ENCODE measurements around the gene CHST8.

The CHST8 gene

DNA sequence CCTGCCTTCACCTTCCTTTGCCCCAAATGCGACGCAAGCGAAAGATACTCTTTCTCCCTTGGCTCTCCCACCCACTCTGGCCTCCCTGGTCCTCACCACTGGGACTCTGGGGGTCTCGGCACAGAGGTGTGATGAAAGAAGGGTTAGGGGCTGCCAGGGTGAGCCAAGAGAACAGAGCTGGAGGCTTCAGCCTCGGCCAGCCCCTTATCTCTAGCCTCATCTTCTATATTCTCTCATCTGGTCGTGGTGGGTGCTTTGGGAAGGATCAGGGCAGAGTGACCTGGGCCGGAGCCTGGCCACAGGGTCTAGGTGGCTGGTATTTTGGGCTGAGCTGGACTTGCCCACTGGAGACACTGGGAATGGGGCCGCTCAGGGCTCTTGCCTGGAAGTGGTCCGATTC is 103.8 kb downstream of the CHST8 start:
- no peaks in the 10 kb centered on the region for H3K4me1 Mint-ChIP-seq
- no peaks in the 10 kb centered on the region for H3K9me3 Mint-ChIP-seq
- ATAC-seq (no peak), DNase-seq (no peak)
- H3K27me3 Mint-ChIP-seq: peaks cover 4% of the 10 kb centered on the region
- no peak overlapping the region for H3K4me3 Mint-ChIP-seq
- no peak overlapping the region for H3K27ac Mint-ChIP-seq
- no peaks in the 10 kb centered on the region for H3K36me3 Mint-ChIP-seq (ENCODE audit: low read depth)

DNA sequence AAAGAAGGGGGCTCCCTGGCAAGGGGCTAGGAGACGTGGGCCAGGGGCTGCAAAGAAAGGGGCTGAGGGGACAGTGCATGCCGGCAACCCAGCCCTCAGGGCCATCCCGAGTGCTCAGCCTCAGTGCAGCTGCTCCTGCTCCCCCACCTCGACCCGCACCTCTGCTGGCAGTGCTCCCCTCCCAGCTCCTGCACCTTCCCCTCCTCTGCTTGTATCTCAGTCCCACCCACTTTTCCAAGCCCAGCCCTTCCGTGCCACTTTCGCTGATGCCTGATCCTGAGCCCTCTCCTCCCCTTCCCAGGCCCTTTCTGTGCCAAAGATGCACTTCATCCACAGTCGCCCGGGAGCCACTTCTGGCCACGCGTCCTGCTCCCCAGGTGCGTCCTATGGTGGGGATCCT is 105.0 kb downstream of the CHST8 start:
- peaks cover 2% of the 10 kb centered on the region for H3K27me3 Mint-ChIP-seq
- no peaks in the 10 kb centered on the region for H3K9me3 Mint-ChIP-seq
- H3K27ac Mint-ChIP-seq: no peak overlapping the region
- no peaks in the 10 kb centered on the region for H3K36me3 Mint-ChIP-seq (ENCODE audit: low read depth)
- DNase-seq (no peak), ATAC-seq (no peak)
- no peaks in the 10 kb centered on the region for H3K4me1 Mint-ChIP-seq
- no peak overlapping the region for H3K4me3 Mint-ChIP-seq

DNA sequence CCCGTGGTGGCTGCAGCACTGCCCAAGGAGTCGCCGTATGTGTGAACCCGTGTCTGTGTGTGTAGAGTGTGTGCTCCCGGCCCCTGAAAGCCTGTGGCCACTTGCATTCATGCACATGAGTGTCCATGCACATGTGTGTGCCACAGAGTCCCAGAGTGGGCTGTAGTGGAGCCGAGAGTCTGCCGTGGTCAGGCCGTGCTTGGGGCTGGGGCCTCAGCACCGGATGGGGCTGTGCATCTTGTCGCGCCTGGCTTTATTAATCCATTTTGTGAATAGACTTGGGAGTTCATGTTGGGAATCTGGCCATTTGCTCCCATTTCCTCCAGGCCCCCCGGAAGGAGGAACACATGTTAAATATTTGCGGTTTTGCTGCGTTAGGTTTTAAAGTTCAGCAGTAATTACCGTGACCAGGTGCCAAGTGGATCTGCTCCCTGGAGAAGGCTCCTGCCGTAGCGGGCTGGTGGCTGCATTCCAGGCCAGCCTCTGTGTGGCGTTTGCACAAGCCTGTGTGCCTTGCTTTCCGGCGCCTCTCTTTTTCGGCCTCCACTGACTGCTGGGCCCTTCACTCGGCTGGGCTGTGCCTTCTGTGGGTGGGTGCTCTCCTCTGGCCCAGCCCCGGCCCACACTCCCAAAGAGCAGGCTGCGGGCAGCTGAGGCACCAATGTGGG is 105.7 kb downstream of the CHST8 start:
- H3K4me3 Mint-ChIP-seq: no peak overlapping the region
- H3K27ac Mint-ChIP-seq: no peak overlapping the region
- H3K4me1 Mint-ChIP-seq: no peaks in the 10 kb centered on the region
- DNase-seq (no peak), ATAC-seq (no peak)
- no peaks in the 10 kb centered on the region for H3K36me3 Mint-ChIP-seq (ENCODE audit: low read depth)
- H3K27me3 Mint-ChIP-seq: no peaks in the 10 kb centered on the region
- H3K9me3 Mint-ChIP-seq: no peaks in the 10 kb centered on the region

DNA sequence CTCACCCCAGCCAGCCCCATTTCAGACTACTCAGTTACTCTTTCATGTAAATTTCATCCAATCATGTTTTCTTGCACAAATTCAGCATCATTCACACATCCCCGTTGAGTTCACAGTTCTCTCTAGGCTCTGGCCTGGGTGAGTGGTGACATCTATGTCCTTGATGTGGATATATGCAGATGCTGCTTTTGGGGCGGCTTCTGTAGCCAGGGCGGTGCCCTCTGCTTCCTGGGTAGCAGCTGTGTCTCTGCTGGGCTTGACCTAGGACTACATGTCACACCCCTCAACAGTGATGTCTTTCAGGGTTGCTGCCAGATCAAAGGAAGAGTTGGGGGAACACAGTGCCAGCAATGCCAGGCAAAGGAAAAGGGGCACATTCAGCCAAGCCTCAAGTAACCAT is 106.4 kb downstream of the CHST8 start:
- no peaks in the 10 kb centered on the region for H3K36me3 Mint-ChIP-seq (ENCODE audit: low read depth)
- no peaks in the 10 kb centered on the region for H3K27me3 Mint-ChIP-seq
- H3K27ac Mint-ChIP-seq: no peak overlapping the region
- H3K4me1 Mint-ChIP-seq: no peaks in the 10 kb centered on the region
- H3K4me3 Mint-ChIP-seq: no peak overlapping the region
- peaks cover 4% of the 10 kb centered on the region for H3K9me3 Mint-ChIP-seq
- no peak for DNase-seq
- no peak for ATAC-seq

DNA sequence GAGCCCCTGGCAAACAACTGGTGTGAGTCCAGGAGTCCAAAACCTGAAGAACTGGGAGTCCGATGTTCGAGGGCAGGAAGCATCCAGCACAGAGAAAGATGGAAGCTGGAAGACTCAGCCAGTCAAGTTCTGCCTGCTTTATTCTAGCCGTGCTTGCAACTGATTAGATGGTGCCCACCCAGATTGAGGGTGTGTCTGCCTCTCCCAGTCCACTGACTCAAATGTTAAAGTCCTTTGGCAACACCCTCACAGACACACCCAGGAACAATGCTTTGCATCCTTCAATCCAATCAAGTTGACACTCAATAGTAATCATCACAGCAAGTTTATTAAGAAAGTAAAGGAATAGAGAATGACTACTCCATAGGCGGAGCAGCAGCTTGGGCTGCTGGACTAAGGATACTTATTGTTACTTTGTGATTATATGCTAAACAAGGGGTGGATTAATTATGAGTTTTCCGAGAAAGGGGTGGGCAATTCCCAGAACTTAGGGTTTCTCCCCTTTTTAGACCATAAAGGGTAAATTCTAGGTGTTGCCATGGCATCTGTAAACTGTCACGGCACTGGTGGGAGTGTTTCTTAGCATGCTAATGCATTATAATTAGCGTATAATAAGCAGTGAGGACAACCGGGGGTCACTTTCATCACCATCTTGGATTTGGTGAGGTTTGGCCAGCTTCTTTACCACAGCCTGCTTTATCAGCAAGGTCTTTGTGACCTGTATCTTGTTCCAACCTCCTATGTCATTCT is 109.3 kb downstream of the CHST8 start:
- H3K36me3 Mint-ChIP-seq (ENCODE audit: low read depth): no peaks in the 10 kb centered on the region
- H3K27ac Mint-ChIP-seq: no peak overlapping the region
- H3K27me3 Mint-ChIP-seq: peaks cover 2% of the 10 kb centered on the region
- DNase-seq: no peak
- no peak for ATAC-seq
- H3K9me3 Mint-ChIP-seq: peaks cover 4% of the 10 kb centered on the region
- no peaks in the 10 kb centered on the region for H3K4me1 Mint-ChIP-seq
- H3K4me3 Mint-ChIP-seq: no peak overlapping the region

DNA sequence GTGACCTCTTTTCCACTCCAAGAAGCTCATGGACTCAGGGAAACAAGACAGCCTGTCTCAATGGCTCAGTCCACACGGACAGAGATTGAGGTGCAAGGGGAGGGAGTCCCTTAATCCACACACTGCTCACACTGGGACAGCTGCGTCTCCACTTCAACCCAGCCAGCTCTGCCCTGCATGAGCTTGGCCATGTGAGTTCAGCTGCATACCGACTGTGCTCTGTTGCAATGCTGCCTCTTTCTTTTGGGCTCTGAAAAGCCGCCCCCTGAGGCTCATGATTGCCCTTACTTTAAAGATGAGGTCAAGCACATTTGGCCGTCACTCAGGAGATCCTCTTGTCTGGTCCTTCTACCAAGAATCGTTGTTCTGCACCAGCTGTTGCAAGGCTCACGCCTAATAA is 110.1 kb downstream of the CHST8 start:
- peaks cover 2% of the 10 kb centered on the region for H3K27me3 Mint-ChIP-seq
- no peak overlapping the region for H3K4me3 Mint-ChIP-seq
- DNase-seq (no peak), ATAC-seq (no peak)
- no peaks in the 10 kb centered on the region for H3K36me3 Mint-ChIP-seq (ENCODE audit: low read depth)
- no peak overlapping the region for H3K27ac Mint-ChIP-seq
- H3K9me3 Mint-ChIP-seq: peaks cover 4% of the 10 kb centered on the region
- H3K4me1 Mint-ChIP-seq: no peaks in the 10 kb centered on the region

DNA sequence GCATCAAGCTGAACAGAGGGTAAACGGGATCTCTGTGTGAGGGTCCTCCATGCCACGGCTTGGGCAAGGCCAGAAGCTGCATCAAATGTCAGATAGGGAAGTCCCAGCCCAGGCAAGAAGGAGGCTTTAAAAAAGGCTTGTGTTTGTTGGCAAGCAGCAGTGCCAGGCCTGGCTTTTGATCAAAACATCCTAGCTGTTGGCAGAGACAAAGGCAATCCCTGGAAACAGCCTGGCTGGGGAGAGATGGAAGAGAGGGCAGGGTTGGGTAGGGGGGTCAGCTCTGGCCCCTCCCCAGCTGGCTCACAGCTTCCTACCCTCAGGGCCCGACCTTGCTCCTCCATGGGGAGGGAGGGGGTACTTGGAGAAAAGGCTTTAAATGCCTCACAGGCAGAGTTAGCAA is 113.2 kb downstream of the CHST8 start:
- Mint-ChIP-seq H3K9me3 (peaks cover 4% of the 10 kb centered on the region), H3K27me3 (peaks cover 2% of the 10 kb centered on the region), H3K4me3 (no peak overlapping the region), H3K4me1 (no peaks in the 10 kb centered on the region), H3K36me3 (ENCODE audit: low read depth) (no peaks in the 10 kb centered on the region), H3K27ac (no peak overlapping the region)
- no peak for DNase-seq
- no peak for ATAC-seq

DNA sequence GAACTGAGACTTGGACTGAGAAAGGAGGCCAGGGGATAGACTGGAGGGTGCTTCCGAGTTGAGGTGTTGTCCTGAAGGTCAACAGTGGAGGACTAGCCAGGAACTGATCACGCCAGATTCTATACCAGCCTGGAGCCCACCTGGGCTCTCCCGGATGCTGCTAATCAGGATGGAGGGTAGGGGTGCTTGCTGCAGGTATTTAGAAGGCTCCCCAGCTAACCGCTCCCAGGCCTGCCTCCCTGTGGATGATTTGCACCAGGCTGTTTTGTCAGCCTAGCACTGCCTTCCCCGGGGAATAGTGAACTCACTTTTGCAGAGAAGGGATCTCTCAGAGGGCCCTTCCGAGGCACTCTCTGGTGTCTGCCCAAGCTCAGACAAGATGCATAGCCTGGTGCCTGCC is 114.4 kb downstream of the CHST8 start:
- Mint-ChIP-seq H3K27me3 (peaks cover 2% of the 10 kb centered on the region), H3K4me1 (no peaks in the 10 kb centered on the region), H3K27ac (no peak overlapping the region), H3K36me3 (ENCODE audit: low read depth) (no peaks in the 10 kb centered on the region), H3K4me3 (no peak overlapping the region), H3K9me3 (peaks cover 4% of the 10 kb centered on the region)
- ATAC-seq: no peak
- no peak for DNase-seq

DNA sequence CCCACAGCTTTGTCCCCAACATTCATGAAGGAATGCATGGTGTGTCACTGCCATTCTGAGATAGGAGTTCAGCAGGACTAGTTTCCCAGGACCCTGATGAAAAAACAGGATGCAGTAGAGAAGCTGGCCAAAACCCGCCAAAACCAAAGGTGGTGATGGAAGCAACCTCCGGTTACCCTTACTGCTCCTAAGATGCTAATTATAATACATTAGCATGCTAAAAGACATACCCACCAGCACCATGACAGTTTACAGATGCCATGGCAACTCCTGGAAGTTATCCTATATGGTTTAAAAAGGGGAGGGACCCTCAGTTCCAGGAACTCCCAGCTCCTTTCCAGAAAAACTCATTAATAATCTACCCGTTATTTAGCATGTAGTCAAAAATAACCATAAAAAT is 115.0 kb downstream of the CHST8 start:
- Mint-ChIP-seq H3K27me3 (peaks cover 2% of the 10 kb centered on the region), H3K27ac (no peak overlapping the region), H3K36me3 (ENCODE audit: low read depth) (no peaks in the 10 kb centered on the region), H3K9me3 (peaks cover 4% of the 10 kb centered on the region), H3K4me1 (no peaks in the 10 kb centered on the region), H3K4me3 (no peak overlapping the region)
- ATAC-seq (no peak), DNase-seq (no peak)

DNA sequence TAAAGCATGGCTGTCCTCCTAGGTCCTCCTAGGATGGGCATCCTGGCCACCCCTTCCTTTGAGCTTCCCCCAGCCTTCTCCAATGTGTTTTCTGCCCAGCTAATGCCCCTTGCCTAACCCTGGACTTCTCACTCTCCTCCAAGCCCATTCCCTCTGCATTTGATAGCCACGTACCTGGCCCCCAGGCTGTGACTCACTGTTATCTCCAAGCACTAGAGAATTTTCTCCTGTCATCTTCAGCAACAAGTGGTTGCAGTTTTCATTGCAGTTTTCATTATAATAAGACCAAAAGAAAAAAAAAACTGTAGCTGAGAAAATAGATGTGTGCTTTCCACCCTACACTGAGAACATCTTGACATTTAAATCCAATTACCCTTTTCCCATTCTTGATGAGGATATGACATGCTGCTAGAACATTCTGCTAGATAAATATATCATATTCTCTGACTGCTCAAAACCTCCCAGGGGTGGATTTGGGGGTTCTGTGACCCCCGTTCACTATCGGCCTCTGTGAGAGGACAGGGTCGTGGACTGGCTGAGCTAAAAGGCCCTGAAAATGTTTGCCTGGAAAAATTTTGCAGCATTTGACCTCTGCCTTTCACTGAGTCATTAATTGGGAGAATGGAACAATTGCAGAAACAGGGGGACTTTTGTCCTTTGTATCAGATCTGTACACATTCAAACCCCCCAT is 116.1 kb downstream of the CHST8 start:
- no peaks in the 10 kb centered on the region for H3K36me3 Mint-ChIP-seq (ENCODE audit: low read depth)
- no peak overlapping the region for H3K4me3 Mint-ChIP-seq
- no peak for ATAC-seq
- DNase-seq: no peak
- peaks cover 2% of the 10 kb centered on the region for H3K27me3 Mint-ChIP-seq
- no peaks in the 10 kb centered on the region for H3K4me1 Mint-ChIP-seq
- H3K9me3 Mint-ChIP-seq: peaks cover under 1% of the 10 kb centered on the region
- no peak overlapping the region for H3K27ac Mint-ChIP-seq

DNA sequence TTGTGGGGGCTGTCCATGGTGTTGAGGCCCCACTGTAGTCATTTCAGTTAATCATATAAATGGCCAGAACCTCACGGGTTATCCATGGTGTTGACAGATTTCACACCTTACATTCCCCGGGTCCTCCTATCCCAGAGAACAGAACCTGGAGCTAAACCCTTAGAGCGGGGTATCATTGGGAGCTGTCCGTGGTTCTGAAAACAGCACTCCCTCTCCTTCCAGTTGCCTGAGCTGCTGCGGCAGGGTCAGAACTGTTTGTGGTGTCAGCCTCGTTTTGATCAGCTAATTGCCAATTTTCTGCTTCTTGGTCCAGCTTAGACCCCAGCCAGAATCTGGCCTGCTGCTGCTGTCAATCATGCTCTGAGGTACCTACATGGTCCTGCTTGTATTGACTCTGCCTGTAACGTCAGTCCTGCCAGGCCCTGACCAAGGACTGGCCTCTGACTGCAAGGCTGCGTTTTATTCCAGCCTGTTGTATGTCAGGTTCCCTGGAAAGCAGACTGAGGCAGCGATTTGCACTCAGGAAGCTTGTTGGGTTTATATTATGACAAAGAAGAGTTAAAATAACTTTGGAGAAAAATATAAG is 119.2 kb downstream of the CHST8 start:
- H3K4me1 Mint-ChIP-seq: no peaks in the 10 kb centered on the region
- H3K27me3 Mint-ChIP-seq: no peaks in the 10 kb centered on the region
- peak; percentile 10 for DNase-seq
- H3K27ac Mint-ChIP-seq: no peak overlapping the region
- no peak for ATAC-seq
- no peaks in the 10 kb centered on the region for H3K9me3 Mint-ChIP-seq
- no peak overlapping the region for H3K4me3 Mint-ChIP-seq
- no peaks in the 10 kb centered on the region for H3K36me3 Mint-ChIP-seq (ENCODE audit: low read depth)

DNA sequence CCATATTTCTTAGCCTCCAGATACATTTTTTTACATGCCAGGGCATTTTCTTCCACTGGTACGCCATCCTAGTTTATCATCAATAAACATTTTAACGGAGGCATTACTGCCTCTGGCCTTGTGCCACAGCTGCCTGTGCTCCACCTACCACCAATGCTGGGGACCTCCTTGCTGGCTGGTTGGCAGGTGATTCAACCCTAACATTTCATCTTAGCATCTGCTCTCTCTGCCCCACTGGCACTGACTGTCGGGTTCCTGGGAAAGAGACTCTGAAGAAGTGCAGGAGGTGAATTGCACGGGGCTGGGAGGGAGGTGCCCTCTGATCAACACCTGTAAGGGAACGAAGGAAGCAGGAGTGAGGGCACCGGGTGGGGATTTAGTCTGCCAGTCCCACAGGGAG is 123.5 kb downstream of the CHST8 start:
- H3K27me3 Mint-ChIP-seq: no peaks in the 10 kb centered on the region
- ATAC-seq: no peak
- H3K4me1 Mint-ChIP-seq: no peaks in the 10 kb centered on the region
- H3K9me3 Mint-ChIP-seq: no peaks in the 10 kb centered on the region
- no peak overlapping the region for H3K4me3 Mint-ChIP-seq
- DNase-seq: no peak
- H3K27ac Mint-ChIP-seq: no peak overlapping the region
- no peaks in the 10 kb centered on the region for H3K36me3 Mint-ChIP-seq (ENCODE audit: low read depth)

DNA sequence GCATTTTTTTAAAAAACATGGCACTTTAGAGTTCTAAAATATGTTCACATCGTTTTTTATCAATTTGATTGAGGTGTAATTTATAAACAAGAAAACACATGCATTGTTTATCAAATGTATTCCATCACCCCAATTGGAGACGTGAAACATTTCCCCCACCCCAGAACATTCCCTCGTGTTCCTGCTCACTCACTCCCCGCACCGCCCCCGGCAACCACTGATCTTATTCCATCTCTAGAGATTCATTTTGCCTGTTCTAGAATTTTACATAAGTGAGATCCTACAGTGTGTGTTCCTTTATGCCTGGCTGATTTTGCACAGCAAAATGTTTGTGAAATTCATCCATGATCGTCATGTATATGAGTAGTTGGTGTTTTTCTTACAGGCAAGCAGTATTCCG is 124.4 kb downstream of the CHST8 start:
- ATAC-seq: no peak

DNA sequence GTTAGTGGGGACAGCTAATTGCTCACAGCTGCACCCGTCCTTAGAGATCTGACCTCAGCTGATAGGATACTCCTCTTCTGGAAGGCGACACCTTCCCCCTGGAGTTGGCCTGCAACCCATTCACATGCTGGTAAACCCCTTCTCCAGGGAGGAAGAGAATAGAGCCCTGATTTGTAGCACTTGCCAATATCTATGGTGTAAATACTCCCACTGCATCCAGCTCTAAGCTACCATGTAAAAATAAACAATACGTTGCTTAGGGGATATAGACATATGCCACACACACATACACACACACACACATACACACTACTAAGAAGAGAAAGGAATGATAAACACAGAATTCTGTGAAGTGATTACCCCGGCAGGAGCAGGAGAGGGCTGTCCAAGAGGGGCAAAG is 125.5 kb downstream of the CHST8 start:
- H3K27me3 Mint-ChIP-seq: no peaks in the 10 kb centered on the region
- ATAC-seq (no peak), DNase-seq (no peak)
- no peak overlapping the region for H3K4me3 Mint-ChIP-seq
- no peaks in the 10 kb centered on the region for H3K9me3 Mint-ChIP-seq
- no peaks in the 10 kb centered on the region for H3K4me1 Mint-ChIP-seq
- no peaks in the 10 kb centered on the region for H3K36me3 Mint-ChIP-seq (ENCODE audit: low read depth)
- H3K27ac Mint-ChIP-seq: no peak overlapping the region

More for the DNA sequence above, 124.4 kb downstream of the CHST8 start:
- H3K4me3 Mint-ChIP-seq: no peak overlapping the region
- no peaks in the 10 kb centered on the region for H3K27me3 Mint-ChIP-seq
- H3K36me3 Mint-ChIP-seq (ENCODE audit: low read depth): no peaks in the 10 kb centered on the region
- no peaks in the 10 kb centered on the region for H3K9me3 Mint-ChIP-seq
- H3K4me1 Mint-ChIP-seq: no peaks in the 10 kb centered on the region
- DNase-seq: no peak
- H3K27ac Mint-ChIP-seq: no peak overlapping the region

DNA sequence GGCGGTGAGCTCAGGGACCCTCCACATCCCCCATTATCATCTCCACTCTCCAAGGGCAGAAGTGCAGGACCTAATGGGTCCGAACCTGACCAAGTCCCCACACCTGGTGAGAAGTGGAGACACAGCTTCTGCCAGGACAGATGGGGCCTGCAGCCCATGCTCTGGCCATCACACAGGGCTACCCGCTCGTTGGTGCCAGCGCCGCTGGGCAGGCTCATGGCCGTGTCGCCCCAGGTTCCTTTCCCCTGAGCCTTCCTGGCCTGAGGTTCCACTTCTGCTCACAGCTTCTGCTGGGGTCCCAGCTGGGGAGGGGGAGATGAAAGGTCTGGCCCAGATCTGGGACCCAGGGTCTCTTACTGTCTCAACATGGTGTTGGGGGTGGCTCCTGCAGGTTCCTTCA is 126.5 kb downstream of the CHST8 start:
- no peak for DNase-seq
- no peak overlapping the region for H3K4me3 Mint-ChIP-seq
- no peaks in the 10 kb centered on the region for H3K9me3 Mint-ChIP-seq
- H3K36me3 Mint-ChIP-seq (ENCODE audit: low read depth): no peaks in the 10 kb centered on the region
- no peaks in the 10 kb centered on the region for H3K27me3 Mint-ChIP-seq
- no peaks in the 10 kb centered on the region for H3K4me1 Mint-ChIP-seq
- H3K27ac Mint-ChIP-seq: no peak overlapping the region
- ATAC-seq: no peak
